Esophagus (tissue), 2 donors: ENCODE measurements around the gene PTGER2. TPM values are rescaled to one million over a fixed set of nuclear protein-coding genes. Genes with fewer than 3 reads are reported as not detected.

ENCODE experiments used
- H3K27ac ChIP-seq, 2 donors: one replicate each; pipeline ENCODE4 v1.5.1; 2013; ENCODE audit warnings: low read depth in 2 of 2, mild to moderate bottlenecking in 2 of 2, inconsistent platforms in 1 of 2, low read length in 1 of 2, moderate library complexity in 1 of 2
- H3K27me3 ChIP-seq, 2 donors: one replicate each; pipeline ENCODE4 v1.6.1; 2013; ENCODE audit warnings: low read length in 2 of 2, control low read depth in 1 of 2, mild to moderate bottlenecking in 1 of 2; ENCODE audit not compliant: insufficient read depth in 2 of 2, control insufficient read depth in 1 of 2
- H3K36me3 ChIP-seq, 2 donors: one replicate each; pipeline ENCODE4 v1.6.1; 2013; ENCODE audit warnings: low read length in 1 of 2; ENCODE audit not compliant: control insufficient read depth in 2 of 2, insufficient read depth in 2 of 2
- H3K4me1 ChIP-seq, 2 donors: one replicate each; pipeline ENCODE4 v1.6.1; 2013; ENCODE audit warnings: low read length in 1 of 2; ENCODE audit not compliant: control insufficient read depth in 2 of 2, insufficient read depth in 2 of 2
- H3K4me3 ChIP-seq, 2 donors: one replicate each; pipeline ENCODE4 v1.5.1; 2013; ENCODE audit warnings: low read length in 2 of 2, mild to moderate bottlenecking in 2 of 2, low read depth in 1 of 2, moderate library complexity in 1 of 2
- H3K9me3 ChIP-seq, 2 donors: one replicate each; pipeline ENCODE4 v1.6.1; 2013; ENCODE audit warnings: mild to moderate bottlenecking in 2 of 2, low read depth in 1 of 2, low read length in 1 of 2, moderate library complexity in 1 of 2; ENCODE audit not compliant: control insufficient read depth in 2 of 2, insufficient read depth in 1 of 2
- WGBS, 2 donors: extraction: QIAGEN DNeasy Blood & Tissue Kit; methylation state at CpG; one replicate each; pipeline ENCODE4 v1.1.7; 2013; 5-methylcytosine and 5-hydroxymethylcytosine counted together
- polyA plus RNA-seq, 2 donors: library from polyadenylated mRNA; stranded (reverse); fragments of 200-250 nt; gene quantifications; one replicate each; pipeline ENCODE4 v1.2.3, GENCODE V29; 2013
- donor health status: healthy with polysubstance abuse.
- donor health status: Bipolar disorder and iron deficiency.

Gene PTGER2
- polyA plus RNA-seq, 2 donors, result 0.29 to 0.41 TPM

DNA sequence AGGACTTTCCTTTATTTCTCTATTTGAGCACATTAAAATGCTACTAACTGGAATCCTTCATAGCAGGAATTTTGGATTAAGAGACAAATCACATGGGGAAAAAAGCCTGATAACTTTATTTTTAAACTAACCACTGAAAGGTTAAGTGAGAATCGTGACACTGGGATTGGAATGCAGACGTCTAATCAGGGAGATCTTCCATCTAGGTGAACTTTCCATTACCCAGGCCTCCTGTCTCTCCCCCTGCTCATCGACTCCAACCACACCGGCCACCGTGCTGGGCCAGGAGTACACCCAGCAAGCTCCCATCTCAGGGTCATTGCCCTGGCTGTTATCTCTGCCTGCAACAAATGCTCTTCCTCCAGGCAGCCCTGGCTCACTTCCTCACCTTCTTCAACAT is 19.0 kb downstream of the PTGER2 start:
- H3K36me3 ChIP-seq, result no peaks in the 10 kb centered on the region
- H3K4me1 ChIP-seq, result no peaks in the 10 kb centered on the region
- 73 to 75% methylated on average over 5 of the region's 5 CpGs for whole genome bisulfite sequencing, 2 donors
- no peak overlapping the region for H3K27ac ChIP-seq
- H3K9me3 ChIP-seq, result no peaks in the 10 kb centered on the region
- no peaks in the 10 kb centered on the region for H3K27me3 ChIP-seq
- no peak overlapping the region for H3K4me3 ChIP-seq

DNA sequence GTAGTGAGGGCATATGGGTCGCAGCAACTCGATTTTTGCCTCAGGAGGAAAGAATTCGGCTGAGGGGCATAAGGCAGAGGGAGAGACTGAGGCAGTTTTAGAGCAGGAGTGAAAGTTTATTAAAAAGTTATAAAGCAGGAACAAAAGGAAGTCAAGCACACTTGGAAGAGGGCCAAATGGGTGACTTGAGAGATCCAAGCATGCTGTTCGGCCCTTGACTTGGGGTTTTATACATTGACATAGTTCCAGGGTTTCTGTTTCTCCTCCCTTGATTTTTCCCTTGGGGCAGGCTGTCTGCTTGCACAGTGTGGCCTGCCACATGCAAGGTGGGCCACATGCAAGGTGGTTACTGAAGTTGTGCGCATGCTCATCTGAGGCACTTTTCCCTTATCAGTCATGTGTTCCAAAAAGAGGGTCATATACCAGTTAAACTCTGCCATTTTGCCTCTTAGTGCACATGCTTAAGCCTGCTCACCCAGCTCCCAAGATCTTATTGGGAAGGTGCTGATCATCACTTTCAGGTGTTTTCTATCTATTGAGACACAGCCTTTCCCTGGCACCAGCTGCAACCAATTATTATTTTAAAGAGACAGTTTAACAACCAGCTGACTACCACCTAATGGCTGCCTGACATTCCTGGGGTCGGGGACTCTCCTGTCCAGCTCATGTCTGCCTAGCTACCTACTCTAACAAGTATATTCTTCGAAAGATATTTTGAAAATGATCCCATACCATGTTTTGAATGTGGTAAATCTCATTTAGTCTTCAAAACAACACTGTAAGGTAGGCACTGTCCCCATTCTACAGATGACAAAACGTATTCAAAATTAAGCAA is 19.9 kb downstream of the PTGER2 start:
- Histone ChIP-seq H3K36me3 (no peaks in the 10 kb centered on the region), H3K4me3 (no peak overlapping the region), H3K9me3 (no peaks in the 10 kb centered on the region), H3K27me3 (no peaks in the 10 kb centered on the region), H3K4me1 (no peaks in the 10 kb centered on the region), H3K27ac (no peak overlapping the region)
- 78 to 84% methylated on average over 8 of the region's 8 CpGs for WGBS, 2 donors

GRCh38 chr14:52336241-52336640 is 22.1 kb downstream of the PTGER2 start:
- WGBS, 2 donors, result 82 to 87% methylated on average over 2 of the region's 2 CpGs

DNA sequence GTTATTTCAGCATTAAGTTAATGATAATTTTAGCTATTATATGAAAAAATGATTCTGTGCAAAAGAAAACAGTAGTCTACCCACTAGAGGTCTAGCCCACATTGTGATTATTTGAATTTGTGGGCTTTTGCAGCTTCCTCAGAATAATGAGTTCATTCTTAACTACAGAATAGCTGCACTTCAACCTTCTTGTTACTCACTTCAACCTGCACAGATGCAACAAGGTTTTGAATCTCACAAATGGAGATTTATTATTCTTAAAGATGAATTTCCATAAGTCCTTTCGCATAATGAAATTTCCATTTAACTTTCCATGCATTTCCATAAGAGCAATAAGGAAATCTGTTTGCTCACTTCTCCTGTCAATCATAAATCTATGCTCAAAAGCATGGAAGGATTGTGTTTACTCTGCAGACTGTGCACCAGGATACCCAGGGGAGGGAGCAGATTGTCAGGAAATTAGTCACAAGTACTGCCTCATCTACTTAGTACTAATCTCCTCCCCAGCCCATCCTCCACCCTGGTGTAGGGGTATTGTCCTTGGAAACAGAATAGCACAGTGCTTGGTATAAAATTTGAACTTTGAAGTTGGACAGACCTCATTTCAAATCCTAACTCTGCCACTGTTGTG is 24.1 kb downstream of the PTGER2 start:
- Histone ChIP-seq H3K9me3 (no peaks in the 10 kb centered on the region), H3K4me1 (no peaks in the 10 kb centered on the region), H3K27ac (no peak overlapping the region), H3K27me3 (no peaks in the 10 kb centered on the region), H3K36me3 (no peaks in the 10 kb centered on the region), H3K4me3 (no peak overlapping the region)
- WGBS, 2 donors, result 90 to 91% methylated on average over 1 of the region's 1 CpG

More at GRCh38 chr14:52336241-52336640, 22.1 kb downstream of the PTGER2 start:
- Histone ChIP-seq H3K27me3 (no peaks in the 10 kb centered on the region), H3K27ac (no peak overlapping the region), H3K4me3 (no peak overlapping the region), H3K4me1 (no peaks in the 10 kb centered on the region), H3K9me3 (no peaks in the 10 kb centered on the region), H3K36me3 (no peaks in the 10 kb centered on the region)

GRCh38 chr14:52339262-52339661 is 25.1 kb downstream of the PTGER2 start:
- Histone ChIP-seq H3K4me3 (no peak overlapping the region), H3K9me3 (no peaks in the 10 kb centered on the region), H3K36me3 (no peaks in the 10 kb centered on the region), H3K4me1 (no peaks in the 10 kb centered on the region), H3K27me3 (no peaks in the 10 kb centered on the region), H3K27ac (no peak overlapping the region)
- WGBS, 2 donors, result 83 to 88% methylated on average over 1 of the region's 1 CpG

- H3K27me3 ChIP-seq, result no peaks in the 10 kb centered on the region
- H3K9me3 ChIP-seq, result no peaks in the 10 kb centered on the region
- no peak overlapping the region for H3K27ac ChIP-seq
- no peaks in the 10 kb centered on the region for H3K4me1 ChIP-seq
- H3K4me3 ChIP-seq, result no peak overlapping the region
- WGBS, 2 donors, result 47 to 53% methylated on average over 1 of the region's 1 CpG
- H3K36me3 ChIP-seq, result no peaks in the 10 kb centered on the region
Measured at GRCh38 chr14:52342849-52343596, 28.9 kb downstream of the PTGER2 start.

GRCh38 chr14:52346778-52347177 is 32.7 kb downstream of the PTGER2 start:
- Histone ChIP-seq H3K27me3 (no peaks in the 10 kb centered on the region), H3K4me3 (no peak overlapping the region), H3K9me3 (no peaks in the 10 kb centered on the region), H3K27ac (no peak overlapping the region), H3K4me1 (no peaks in the 10 kb centered on the region), H3K36me3 (no peaks in the 10 kb centered on the region)
- WGBS, 2 donors, result 85 to 89% methylated on average over 4 of the region's 4 CpGs

GRCh38 chr14:52348279-52348678 is 34.2 kb downstream of the PTGER2 start:
- H3K9me3 ChIP-seq, result no peaks in the 10 kb centered on the region
- H3K4me1 ChIP-seq, result no peaks in the 10 kb centered on the region
- no peak overlapping the region for H3K4me3 ChIP-seq
- no peaks in the 10 kb centered on the region for H3K27me3 ChIP-seq
- WGBS, 2 donors, result 69 to 77% methylated on average over 5 of the region's 5 CpGs
- H3K36me3 ChIP-seq, result no peaks in the 10 kb centered on the region
- no peak overlapping the region for H3K27ac ChIP-seq

DNA sequence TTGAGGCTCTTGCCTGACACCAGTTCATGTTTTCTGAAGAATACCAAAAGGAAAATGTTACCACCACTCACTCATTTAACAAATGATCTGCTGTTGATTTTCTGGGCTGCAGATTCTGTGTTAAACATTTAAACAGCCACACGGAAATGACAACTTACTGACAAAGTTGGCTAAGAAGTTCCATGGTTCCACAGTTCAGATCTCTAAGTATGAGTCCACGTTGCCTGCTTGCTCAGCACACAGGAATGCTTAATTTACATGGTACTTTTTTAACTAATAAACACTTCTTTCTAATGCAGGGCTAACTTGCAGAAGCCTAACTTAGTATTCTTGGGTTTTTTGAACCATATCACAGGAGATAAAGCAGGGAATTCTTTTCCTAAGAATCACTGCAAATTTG is 34.7 kb downstream of the PTGER2 start:
- H3K4me3 ChIP-seq, result no peak overlapping the region
- H3K27me3 ChIP-seq, result no peaks in the 10 kb centered on the region
- no peak overlapping the region for H3K27ac ChIP-seq
- no peaks in the 10 kb centered on the region for H3K36me3 ChIP-seq
- 29 to 31% methylated on average over 2 of the region's 2 CpGs for WGBS, 2 donors
- H3K4me1 ChIP-seq, result no peaks in the 10 kb centered on the region
- H3K9me3 ChIP-seq, result no peaks in the 10 kb centered on the region
